B cell (primary cell): ENCODE measurements around the gene AIF1.

ENCODE experiments used
- CTCF ChIP-seq: fragments of 200-600 bp; IDR thresholded peaks from one replicate; pipeline ENCODE4 v1.8.0; 2022; ENCODE audit warnings: antibody characterized with exemption, mild to moderate bottlenecking
- EZH2 ChIP-seq: IDR thresholded peaks from 2 replicates; pipeline ENCODE4 v1.6.1; 2012; ENCODE audit warnings: borderline replicate concordance, low read depth, mild to moderate bottlenecking, moderate library complexity, low read length; ENCODE audit not compliant: insufficient read depth, poor library complexity, severe bottlenecking

DNA sequence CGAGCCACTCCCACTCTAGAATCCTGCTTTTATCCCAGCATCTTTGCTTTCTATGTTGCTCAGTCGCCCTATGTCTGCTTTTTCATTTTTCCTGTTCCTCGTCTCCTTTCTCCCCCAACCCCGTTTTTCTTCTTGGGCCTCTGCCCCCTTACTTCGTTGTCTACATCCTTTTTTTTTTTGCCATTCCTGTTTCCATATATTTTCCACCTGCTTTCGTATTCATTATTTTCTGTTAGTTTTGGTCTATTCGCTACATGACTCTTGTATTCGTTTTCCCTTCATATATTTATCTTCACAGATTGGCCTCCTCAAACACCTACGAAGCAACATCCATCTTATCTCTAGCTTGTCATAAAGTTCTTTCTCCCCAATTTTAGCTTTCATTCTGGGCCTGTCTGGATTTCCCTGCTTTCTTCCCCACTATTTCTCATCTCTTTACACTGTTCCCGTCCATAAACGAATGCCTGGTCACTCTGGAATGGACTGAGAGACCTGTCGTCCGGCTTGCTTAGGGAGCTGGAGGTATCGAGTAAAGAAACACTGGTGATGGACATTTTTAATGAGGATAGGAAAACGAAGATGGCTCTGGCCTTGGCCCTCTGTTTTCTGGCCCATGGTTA is 6.4 kb downstream of the AIF1 start:
- no peak for TF ChIP-seq CTCF
- no peak for TF ChIP-seq EZH2
